Ascending aorta (tissue), 2 donors: ENCODE measurements around the gene FERD3L. TPM values are rescaled to one million over a fixed set of nuclear protein-coding genes. Genes with fewer than 3 reads are reported as not detected.

ENCODE experiments used
- DNase-seq, 2 donors: peaks; one replicate each; pipeline ENCODE4 v3.0.0-alpha.2; 2019; ENCODE audit warnings: low spot score in 2 of 2
- H3K27ac ChIP-seq, 2 donors: fragments of 200-600 bp; sonication (generic); one replicate each; pipeline ENCODE4 v1.5.1; 2016 to 2017; ENCODE audit warnings: mild to moderate bottlenecking in 1 of 2
- H3K27me3 ChIP-seq: fragments of 200-600 bp; sonication (generic); one replicate; pipeline ENCODE4 v1.5.1; 2017
- H3K36me3 ChIP-seq, 2 donors: fragments of 200-600 bp; sonication (generic); one replicate each; pipeline ENCODE4 v1.5.1; 2016
- H3K4me1 ChIP-seq, 2 donors: fragments of 200-600 bp; sonication (generic); one replicate each; pipeline ENCODE4 v1.5.1; 2016 to 2017; ENCODE audit warnings: mild to moderate bottlenecking in 1 of 2
- H3K4me3 ChIP-seq, 2 donors: fragments of 200-600 bp; sonication (generic); one replicate each; pipeline ENCODE4 v1.5.1; 2016 to 2017; ENCODE audit warnings: mild to moderate bottlenecking in 1 of 2
- H3K9me3 ChIP-seq, 2 donors: fragments of 200-600 bp; sonication (generic); one replicate each; pipeline ENCODE4 v1.5.1; 2016
- intact Hi-C: fragments of 100-400 bp; cut with DNase I; formaldehyde crosslinking; loops from one replicate; pipeline ENCODE4 v1.15.1; 2023
- total RNA-seq: library from RNA; depleted of rRNA; stranded (reverse); fragments of >200 nt; gene quantifications from one replicate; pipeline ENCODE4 v1.1.0, GENCODE V29; 2016
- TF ChIP-seq, protein P1 (sequence below), 3 experiments: fragments of 200-600 bp in 2 of 3; fragments of 450-650 bp in 1 of 3; sonication (generic) in 2 of 3; IDR thresholded peaks; one replicate each; pipeline ENCODE4 v1.5.1; 2016 to 2019; ENCODE audit warnings: antibody characterized with exemption in 3 of 3, mild to moderate bottlenecking in 1 of 3, moderate library complexity in 1 of 3

Gene FERD3L
- total RNA-seq, 1 donor from 2014 or later, result not detected

- Histone ChIP-seq H3K9me3 (no peaks in the 10 kb centered on the region), H3K4me3 (no peak overlapping the region), H3K27me3 (no peaks in the 10 kb centered on the region), H3K36me3 (no peaks in the 10 kb centered on the region), H3K4me1 (no peaks in the 10 kb centered on the region), H3K27ac (no peak overlapping the region)
- no peak for DNase-seq
- intact Hi-C loops, result no loop called here
- TF ChIP-seq, protein P1, sequence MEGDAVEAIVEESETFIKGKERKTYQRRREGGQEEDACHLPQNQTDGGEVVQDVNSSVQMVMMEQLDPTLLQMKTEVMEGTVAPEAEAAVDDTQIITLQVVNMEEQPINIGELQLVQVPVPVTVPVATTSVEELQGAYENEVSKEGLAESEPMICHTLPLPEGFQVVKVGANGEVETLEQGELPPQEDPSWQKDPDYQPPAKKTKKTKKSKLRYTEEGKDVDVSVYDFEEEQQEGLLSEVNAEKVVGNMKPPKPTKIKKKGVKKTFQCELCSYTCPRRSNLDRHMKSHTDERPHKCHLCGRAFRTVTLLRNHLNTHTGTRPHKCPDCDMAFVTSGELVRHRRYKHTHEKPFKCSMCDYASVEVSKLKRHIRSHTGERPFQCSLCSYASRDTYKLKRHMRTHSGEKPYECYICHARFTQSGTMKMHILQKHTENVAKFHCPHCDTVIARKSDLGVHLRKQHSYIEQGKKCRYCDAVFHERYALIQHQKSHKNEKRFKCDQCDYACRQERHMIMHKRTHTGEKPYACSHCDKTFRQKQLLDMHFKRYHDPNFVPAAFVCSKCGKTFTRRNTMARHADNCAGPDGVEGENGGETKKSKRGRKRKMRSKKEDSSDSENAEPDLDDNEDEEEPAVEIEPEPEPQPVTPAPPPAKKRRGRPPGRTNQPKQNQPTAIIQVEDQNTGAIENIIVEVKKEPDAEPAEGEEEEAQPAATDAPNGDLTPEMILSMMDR (IDR thresholded peaks at IDR 0.05), result no peak
Measured at GRCh38 chr7:19133886-19134285, 11.3 kb downstream of the FERD3L start.

- TF ChIP-seq, protein P1 (IDR thresholded peaks at IDR 0.05), result no peak
- no peak overlapping the region for H3K27ac ChIP-seq
- intact Hi-C loops, result no loop called here
- no peaks in the 10 kb centered on the region for H3K9me3 ChIP-seq
- no peaks in the 10 kb centered on the region for H3K36me3 ChIP-seq
- no peak for DNase-seq
- H3K4me1 ChIP-seq, result no peaks in the 10 kb centered on the region
- H3K4me3 ChIP-seq, result no peak overlapping the region
- no peaks in the 10 kb centered on the region for H3K27me3 ChIP-seq
Measured at GRCh38 chr7:19133390-19133789, 11.8 kb downstream of the FERD3L start.

GRCh38 chr7:19128856-19129255 lies 16.4 kb downstream of the FERD3L start:
- Histone ChIP-seq H3K36me3 (no peaks in the 10 kb centered on the region), H3K27ac (no peak overlapping the region), H3K9me3 (no peaks in the 10 kb centered on the region), H3K4me1 (no peaks in the 10 kb centered on the region), H3K27me3 (no peaks in the 10 kb centered on the region), H3K4me3 (no peak overlapping the region)
- DNase-seq, result no peak
- TF ChIP-seq, protein P1 (IDR thresholded peaks at IDR 0.05), result no peak
- intact Hi-C loops, result no loop called here

- TF ChIP-seq, protein P1 (IDR thresholded peaks at IDR 0.05), result peak in 2 of 3 experiments; percentile 37 to 49
- intact Hi-C loops, result loop anchor here (5.0 kb wide), 1 partner anchor 540 kb away; no protein-coding TSS in a partner anchor
- no peaks in the 10 kb centered on the region for H3K27me3 ChIP-seq
- H3K27ac ChIP-seq, result no peak overlapping the region
- H3K9me3 ChIP-seq, result no peaks in the 10 kb centered on the region
- DNase-seq, result no peak
- no peaks in the 10 kb centered on the region for H3K36me3 ChIP-seq
- peaks cover 0 to 4% of the 10 kb centered on the region in 2 donors for H3K4me1 ChIP-seq
- H3K4me3 ChIP-seq, result no peak overlapping the region
Measured at GRCh38 chr7:19121977-19122588, 23.1 kb downstream of the FERD3L start.

- H3K4me1 ChIP-seq, result peaks cover 0 to 5% of the 10 kb centered on the region in 2 donors
- H3K36me3 ChIP-seq, result no peaks in the 10 kb centered on the region
- DNase-seq, result no peak
- TF ChIP-seq, protein P1 (IDR thresholded peaks at IDR 0.05), result no peak
- no peak overlapping the region for H3K27ac ChIP-seq
- intact Hi-C loops, result loop anchor here (5.0 to 10.0 kb wide), 8 partner anchors 253 to 895 kb away; partner anchors contain the start of gene HDAC9
- no peaks in the 10 kb centered on the region for H3K27me3 ChIP-seq
- no peak overlapping the region for H3K4me3 ChIP-seq
- H3K9me3 ChIP-seq, result no peaks in the 10 kb centered on the region
Measured at GRCh38 chr7:19119870-19120486, 25.2 kb downstream of the FERD3L start.
